Measurements from ENCODE around the gene AFF3. TPM values are rescaled to one million over a fixed set of nuclear protein-coding genes. Genes with fewer than 3 reads are reported as not detected.

Gene AFF3
- total RNA-seq, 1 donor from 2014 or later: 20.9 TPM

DNA sequence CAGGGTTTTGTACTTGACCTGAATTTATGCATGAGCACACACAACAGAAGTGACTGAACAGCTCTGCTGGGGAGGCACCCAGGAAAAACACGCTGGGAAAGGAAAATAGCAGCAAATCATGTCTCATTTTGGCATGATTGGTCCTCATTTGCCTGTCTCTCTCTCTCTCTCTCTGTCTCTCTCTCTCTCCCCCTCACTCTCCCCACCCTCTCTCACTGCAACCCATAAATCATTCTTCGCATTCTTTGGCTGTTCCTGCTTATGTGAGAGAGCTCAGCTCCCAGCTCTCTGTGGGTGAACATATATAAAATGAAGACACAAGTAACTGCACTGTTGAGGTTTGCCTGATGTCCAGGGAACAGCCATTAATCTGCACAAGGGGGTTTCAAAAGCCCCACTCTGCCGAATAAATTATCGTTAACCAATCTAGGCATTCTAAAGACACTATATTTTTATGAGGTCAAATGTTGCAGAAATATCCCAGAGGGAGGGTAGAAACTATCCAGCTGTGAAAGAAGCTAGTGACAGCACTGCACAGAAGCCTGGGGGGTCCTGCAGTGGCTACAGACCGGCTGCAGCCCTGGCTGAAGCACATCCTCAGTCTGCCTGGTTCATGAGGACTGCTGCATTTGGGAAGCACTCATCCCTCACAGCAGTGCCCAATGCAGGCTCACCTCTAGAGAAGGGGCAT is 260.3 kb downstream of the AFF3 start:
- TF ChIP-seq, protein P1, sequence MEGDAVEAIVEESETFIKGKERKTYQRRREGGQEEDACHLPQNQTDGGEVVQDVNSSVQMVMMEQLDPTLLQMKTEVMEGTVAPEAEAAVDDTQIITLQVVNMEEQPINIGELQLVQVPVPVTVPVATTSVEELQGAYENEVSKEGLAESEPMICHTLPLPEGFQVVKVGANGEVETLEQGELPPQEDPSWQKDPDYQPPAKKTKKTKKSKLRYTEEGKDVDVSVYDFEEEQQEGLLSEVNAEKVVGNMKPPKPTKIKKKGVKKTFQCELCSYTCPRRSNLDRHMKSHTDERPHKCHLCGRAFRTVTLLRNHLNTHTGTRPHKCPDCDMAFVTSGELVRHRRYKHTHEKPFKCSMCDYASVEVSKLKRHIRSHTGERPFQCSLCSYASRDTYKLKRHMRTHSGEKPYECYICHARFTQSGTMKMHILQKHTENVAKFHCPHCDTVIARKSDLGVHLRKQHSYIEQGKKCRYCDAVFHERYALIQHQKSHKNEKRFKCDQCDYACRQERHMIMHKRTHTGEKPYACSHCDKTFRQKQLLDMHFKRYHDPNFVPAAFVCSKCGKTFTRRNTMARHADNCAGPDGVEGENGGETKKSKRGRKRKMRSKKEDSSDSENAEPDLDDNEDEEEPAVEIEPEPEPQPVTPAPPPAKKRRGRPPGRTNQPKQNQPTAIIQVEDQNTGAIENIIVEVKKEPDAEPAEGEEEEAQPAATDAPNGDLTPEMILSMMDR (conservative IDR thresholded peaks at IDR 0.05): no peak
- Mint-ChIP-seq H3K4me3 (peak overlapping the region; percentile 50), H3K9me3 (no peaks in the 10 kb centered on the region), H3K27ac (ENCODE audit: unreplicated experiment) (peak overlapping the region; percentile 58), H3K27me3 (ENCODE audit: low read depth) (no peaks in the 10 kb centered on the region), H3K4me1 (peaks cover 65% of the 10 kb centered on the region), H3K36me3 (ENCODE audit: low read depth) (no peaks in the 10 kb centered on the region)
- no peak for DNase-seq (ENCODE audit: low read depth, low spot score)

GRCh38 chr2:99880964-99881294 is 261.5 kb downstream of the AFF3 start:
- H3K27me3 Mint-ChIP-seq (ENCODE audit: low read depth): no peaks in the 10 kb centered on the region
- H3K36me3 Mint-ChIP-seq (ENCODE audit: low read depth): no peaks in the 10 kb centered on the region
- DNase-seq (ENCODE audit: low read depth, low spot score): no peak
- peak overlapping the region; percentile 31 for H3K4me3 Mint-ChIP-seq
- H3K9me3 Mint-ChIP-seq: no peaks in the 10 kb centered on the region
- peaks cover 75% of the 10 kb centered on the region for H3K4me1 Mint-ChIP-seq
- TF ChIP-seq, protein P1 (conservative IDR thresholded peaks at IDR 0.05): no peak
- H3K27ac Mint-ChIP-seq (ENCODE audit: unreplicated experiment): no peak overlapping the region

GRCh38 chr2:99880148-99880963 is 262.0 kb downstream of the AFF3 start:
- H3K27me3 Mint-ChIP-seq (ENCODE audit: low read depth): no peaks in the 10 kb centered on the region
- H3K36me3 Mint-ChIP-seq (ENCODE audit: low read depth): no peaks in the 10 kb centered on the region

GRCh38 chr2:99879481-99879880 is 262.9 kb downstream of the AFF3 start:
- peaks cover 83% of the 10 kb centered on the region for H3K4me1 Mint-ChIP-seq

More at GRCh38 chr2:99880148-99880963, 262.0 kb downstream of the AFF3 start:
- TF ChIP-seq, protein P1 (conservative IDR thresholded peaks at IDR 0.05): no peak
- peaks cover 81% of the 10 kb centered on the region for H3K4me1 Mint-ChIP-seq
- no peak overlapping the region for H3K27ac Mint-ChIP-seq (ENCODE audit: unreplicated experiment)
- peak overlapping the region; percentile 31 for H3K4me3 Mint-ChIP-seq
- H3K9me3 Mint-ChIP-seq: no peaks in the 10 kb centered on the region
- DNase-seq (ENCODE audit: low read depth, low spot score): no peak

DNA sequence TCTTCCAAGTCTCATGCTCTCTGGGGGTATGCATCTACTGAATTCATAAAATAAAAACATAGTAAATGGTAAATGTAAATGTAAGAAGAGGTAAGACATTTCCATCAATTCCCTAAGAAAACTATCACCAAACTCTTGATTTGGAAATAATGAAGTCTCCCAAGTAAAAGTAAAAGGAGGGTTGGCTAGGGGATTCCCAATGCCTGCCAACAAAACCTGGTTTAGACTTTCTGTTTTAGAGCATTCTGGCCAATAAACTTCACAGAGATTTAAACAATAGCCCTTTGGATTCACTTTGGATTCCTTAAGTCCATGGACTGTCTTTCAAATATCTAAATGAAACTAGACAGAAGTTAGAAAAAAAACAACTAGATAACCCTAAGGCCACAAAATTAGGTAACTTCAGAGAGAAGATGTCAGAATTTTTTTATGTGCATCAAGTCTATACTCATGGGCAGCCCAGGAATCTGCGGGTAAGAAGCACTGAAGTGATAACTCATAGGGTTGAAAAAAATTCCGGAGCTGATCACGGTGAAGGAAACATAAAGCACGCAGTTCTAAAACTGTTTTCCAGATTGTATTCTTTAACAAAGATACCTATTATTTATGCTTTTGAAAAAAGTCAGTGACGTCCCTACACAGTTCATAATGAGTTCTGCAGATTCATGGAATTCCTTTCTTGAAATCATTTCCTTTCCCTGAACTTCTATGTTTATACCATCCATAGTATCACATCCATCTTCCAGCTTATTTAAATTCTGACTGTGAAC is 263.6 kb downstream of the AFF3 start:
- no peak for DNase-seq (ENCODE audit: low read depth, low spot score)
- H3K4me1 Mint-ChIP-seq: peaks cover 82% of the 10 kb centered on the region
- H3K27ac Mint-ChIP-seq (ENCODE audit: unreplicated experiment): no peak overlapping the region
- no peaks in the 10 kb centered on the region for H3K36me3 Mint-ChIP-seq (ENCODE audit: low read depth)
- no peaks in the 10 kb centered on the region for H3K27me3 Mint-ChIP-seq (ENCODE audit: low read depth)
- TF ChIP-seq, protein P1 (conservative IDR thresholded peaks at IDR 0.05): no peak
- no peak overlapping the region for H3K4me3 Mint-ChIP-seq
- H3K9me3 Mint-ChIP-seq: no peaks in the 10 kb centered on the region

More at GRCh38 chr2:99879481-99879880, 262.9 kb downstream of the AFF3 start:
- TF ChIP-seq, protein P1 (conservative IDR thresholded peaks at IDR 0.05): no peak
- no peak for DNase-seq (ENCODE audit: low read depth, low spot score)
- no peak overlapping the region for H3K27ac Mint-ChIP-seq (ENCODE audit: unreplicated experiment)
- H3K27me3 Mint-ChIP-seq (ENCODE audit: low read depth): no peaks in the 10 kb centered on the region
- no peaks in the 10 kb centered on the region for H3K36me3 Mint-ChIP-seq (ENCODE audit: low read depth)
- no peaks in the 10 kb centered on the region for H3K9me3 Mint-ChIP-seq
- H3K4me3 Mint-ChIP-seq: no peak overlapping the region
